CD4-positive, alpha-beta T cell treated with Interleukin-2 at 100 ng/mL for 4 hours (primary cell): ENCODE results near the gene OGFR.

Source experiments
- DNase-seq: peaks from one replicate; pipeline ENCODE4 v3.0.0-alpha.2; 2020; ENCODE audit warnings: low spot score

Gene OGFR

DNA sequence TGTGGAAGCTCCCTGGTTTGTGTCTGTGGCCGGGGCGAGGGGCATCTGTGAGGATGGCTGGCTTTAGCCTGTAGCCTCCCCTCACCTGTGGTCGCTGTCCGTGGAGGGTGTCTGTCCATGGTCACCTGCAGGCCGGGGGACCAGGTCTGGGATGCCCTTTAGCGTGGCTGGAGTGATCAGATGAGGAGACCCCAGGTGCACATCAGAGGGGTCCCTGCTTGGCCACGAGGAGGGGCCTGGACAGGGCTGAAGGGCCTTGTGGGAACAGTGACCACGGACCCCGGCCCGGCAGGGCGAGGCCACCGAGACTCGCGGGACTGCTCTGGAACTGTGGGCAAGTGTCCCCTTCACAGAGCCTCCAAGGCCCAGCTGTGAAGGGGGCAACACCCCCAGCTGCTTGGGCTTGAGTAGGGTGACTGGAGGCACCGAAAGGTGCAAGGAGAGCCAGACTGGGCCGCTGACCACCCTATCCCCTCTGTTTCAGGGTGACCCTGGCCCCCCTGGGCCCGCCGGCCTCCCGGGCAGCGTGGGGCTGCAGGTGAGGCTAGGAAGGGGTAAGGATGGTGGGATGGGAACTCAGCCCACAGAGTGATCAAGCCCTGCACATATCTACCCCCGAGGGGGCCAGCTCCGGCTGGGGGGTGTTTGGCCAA, 20.8 kb downstream of the OGFR start:
- DNase-seq = no peak

DNA sequence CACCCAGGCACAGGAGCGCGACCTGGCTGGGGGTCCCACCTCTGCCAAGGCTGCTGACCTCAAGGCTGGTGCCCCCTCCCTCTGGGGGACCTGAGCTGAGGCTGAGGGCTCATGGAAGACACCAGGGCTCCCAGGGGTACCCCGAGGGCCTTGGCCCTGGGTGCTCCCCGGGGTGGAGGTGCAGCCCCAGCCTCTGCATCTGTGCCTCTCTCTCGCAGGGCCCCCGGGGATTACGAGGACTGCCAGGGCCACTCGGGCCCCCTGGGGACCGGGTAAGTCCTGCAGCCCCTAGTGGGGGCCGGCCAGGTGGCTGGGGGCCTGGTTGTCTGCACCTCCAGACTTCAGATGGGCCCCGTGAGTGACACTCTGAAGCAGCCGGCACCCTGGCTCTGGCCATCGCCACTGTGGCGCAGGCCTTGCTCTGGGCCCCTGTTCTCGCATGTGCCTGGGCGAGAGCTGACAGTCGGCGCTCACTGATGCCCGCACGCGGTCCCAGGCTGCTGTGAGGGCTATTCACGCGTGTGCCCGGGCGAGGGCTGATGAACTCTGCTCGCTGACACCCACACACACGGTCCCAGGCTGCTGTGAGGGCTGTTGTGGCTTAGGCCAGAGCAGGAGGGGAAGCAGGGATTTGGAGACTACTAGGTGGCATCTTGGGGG, 21.5 kb downstream of the OGFR start:
- DNase-seq = no peak

- no peak for DNase-seq
Observed at GRCh38 chr20:62826646-62827310, 22.1 kb downstream of the OGFR start.

- DNase-seq = no peak
Observed at GRCh38 chr20:62827311-62828038, 22.8 kb downstream of the OGFR start.

DNA sequence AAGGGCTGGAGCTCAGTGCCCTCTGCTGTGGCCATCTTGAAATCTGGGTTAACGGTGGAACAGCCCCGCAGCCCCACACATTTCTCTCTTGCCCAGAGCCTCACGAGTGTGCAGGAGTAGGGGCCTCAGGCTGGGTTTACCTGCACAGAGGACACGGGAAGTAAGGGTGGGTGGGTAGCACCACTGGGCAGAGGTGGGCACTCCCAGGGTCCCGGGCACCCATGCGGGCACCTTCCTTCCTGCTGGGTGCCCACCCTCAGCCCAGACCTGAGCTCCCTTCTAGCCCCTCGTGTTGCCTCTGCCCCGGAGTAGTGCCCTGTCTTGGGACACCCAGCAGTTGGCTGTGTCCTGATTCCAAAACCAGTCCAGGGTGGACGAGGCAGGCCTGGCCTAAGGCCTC, 23.4 kb downstream of the OGFR start:
- no peak for DNase-seq

- DNase-seq = no peak
Observed at GRCh38 chr20:62828511-62829230, 24.0 kb downstream of the OGFR start.

- DNase-seq = no peak
Observed at GRCh38 chr20:62829231-62830230, 24.9 kb downstream of the OGFR start.

GRCh38 chr20:62830251-62830650, 25.6 kb downstream of the OGFR start:
- no peak for DNase-seq

- no peak for DNase-seq
Observed at GRCh38 chr20:62830821-62831220, 26.2 kb downstream of the OGFR start.

GRCh38 chr20:62831361-62831788, 26.7 kb downstream of the OGFR start:
- no peak for DNase-seq

DNA sequence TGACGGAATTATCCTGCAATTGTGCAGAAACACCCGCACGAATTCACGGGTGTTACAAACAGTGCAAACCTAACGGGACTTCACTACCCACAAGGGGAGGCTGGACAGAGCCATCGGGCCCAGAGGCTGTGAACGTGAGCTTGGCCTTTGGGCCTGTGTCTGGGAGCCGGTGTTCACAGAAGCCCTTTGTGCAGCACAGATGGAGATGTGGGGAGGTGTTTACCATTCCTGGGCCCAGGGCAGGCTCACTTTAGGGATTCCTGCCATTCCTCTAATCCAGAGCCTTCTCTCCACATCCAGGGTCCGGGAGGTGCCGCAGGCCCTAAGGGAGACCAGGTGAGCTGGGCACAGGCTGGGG, 27.2 kb downstream of the OGFR start:
- no peak for DNase-seq

DNA sequence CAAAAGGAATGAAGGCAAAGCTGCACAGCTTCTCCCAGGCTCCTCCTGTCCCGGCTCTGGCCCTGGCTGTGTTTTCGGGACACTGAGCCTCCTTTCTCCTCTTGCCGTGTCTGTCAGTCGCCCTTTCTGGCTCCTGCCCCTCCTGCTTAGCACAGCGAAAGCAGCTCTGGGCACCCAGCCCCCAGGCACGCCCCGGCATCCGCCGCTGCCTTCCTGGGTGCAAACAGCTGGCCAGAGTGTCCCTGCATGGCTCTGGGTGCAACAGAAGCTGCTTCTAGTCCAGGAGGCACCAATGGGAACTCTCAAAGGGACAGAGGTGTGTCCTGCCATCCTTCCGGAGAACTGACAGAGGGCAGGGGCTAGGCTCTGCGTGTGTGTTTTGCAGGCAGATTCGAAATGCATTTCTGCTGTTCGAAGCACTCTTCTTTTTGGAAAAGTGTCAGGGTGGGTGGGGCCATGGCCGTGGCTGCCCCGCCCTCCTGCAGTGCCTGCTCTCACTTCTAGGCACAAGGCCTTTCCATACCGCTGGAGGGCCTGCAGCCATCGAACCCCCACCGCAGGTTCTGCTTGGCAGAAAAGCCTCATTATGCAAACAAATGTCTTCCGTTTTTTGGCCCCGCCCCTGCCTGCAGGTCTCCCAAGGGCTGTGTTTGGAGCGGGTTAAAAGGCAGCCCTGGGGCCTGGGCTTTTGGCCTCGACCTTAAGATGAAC, 27.7 kb downstream of the OGFR start:
- peak; percentile 7 for DNase-seq

DNA sequence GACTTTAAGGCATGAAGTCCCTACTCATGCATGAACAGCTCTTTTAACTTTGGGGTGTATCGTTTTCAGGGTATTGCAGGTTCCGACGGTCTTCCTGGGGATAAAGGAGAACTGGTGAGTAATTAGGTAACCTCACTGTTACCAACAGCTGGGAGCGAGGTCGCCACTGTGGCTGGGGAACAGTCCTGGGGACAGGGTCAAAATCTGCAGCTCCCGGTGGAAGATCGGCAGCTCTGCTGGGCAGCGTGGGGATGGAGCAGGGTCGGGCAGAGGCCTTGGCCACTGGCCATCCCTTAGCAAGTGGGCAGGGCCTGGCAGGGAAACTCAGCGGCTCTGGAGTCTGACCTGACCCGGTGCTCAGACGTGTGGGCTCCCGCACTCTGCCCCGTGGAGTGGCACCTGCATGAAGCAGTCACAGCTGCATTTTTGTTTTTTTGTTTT, 28.3 kb downstream of the OGFR start:
- no peak for DNase-seq

GRCh38 chr20:62834967-62835730, 30.5 kb downstream of the OGFR start:
- no peak for DNase-seq

DNA sequence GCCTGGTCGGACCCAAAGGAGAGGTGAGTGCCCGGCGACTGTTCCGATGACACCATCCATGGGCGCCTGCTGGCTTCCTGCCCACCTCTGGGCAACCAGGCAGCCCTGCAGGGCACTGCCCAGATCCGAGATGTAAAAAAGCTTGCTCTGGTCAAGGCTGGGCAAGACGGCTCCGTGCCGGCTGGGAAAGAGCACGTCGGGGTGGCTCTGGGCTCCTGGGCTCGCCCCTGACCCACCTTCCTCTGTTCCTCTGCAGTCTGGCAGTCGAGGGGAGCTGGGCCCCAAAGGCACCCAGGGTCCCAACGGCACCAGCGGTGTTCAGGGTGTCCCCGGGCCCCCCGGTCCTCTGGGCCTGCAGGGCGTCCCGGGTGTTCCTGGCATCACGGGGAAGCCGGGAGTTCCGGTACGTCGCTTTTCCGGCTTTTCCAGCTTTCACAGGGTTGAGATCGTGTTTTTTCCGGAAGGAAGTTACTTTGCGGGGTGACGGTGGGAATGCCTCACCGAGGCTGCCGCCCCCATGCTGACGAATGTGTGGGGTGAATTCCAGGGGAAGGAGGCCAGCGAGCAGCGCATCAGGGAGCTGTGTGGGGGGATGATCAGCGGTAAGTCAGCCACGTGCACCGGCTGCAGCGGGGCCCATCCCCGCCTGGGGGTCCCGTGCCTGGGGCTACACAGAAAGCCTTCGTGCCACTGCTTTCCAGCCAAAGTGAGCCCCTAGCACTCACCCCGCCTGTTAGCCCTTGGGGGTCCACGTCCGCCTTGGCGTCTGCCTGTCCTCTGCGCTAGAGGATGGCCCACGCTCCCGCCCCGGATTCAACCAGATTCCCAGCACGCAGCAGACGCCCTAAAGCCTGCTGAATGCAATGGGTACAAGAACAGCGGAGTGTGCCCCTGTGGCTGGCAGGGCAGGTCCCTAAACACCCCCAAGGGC, 31.6 kb downstream of the OGFR start:
- DNase-seq = no peak

GRCh38 chr20:62836967-62837490, 32.4 kb downstream of the OGFR start:
- no peak for DNase-seq

GRCh38 chr20:62837790-62838127, 33.1 kb downstream of the OGFR start:
- DNase-seq = no peak
